ENCODE data around the gene DZIP1. TPM values are rescaled to one million over a fixed set of nuclear protein-coding genes. Genes with fewer than 3 reads are reported as not detected.

Gene DZIP1
- total RNA-seq, 1 experiment from 2014 or later, result 47.6 TPM

Other genes starting within 250 kb of the DZIP1 start
- gene CLDN10, start 92.0 kb downstream of the DZIP1 start, total RNA-seq (2014; rRNA removed; shearing (Covaris generic)), result 0.05 TPM in 1 of 2 replicates, not detected in the other
- gene DNAJC3, start 32.4 kb upstream of the DZIP1 start, total RNA-seq (2014; rRNA removed; shearing (Covaris generic)), result 22.5 and 24.1 TPM in 2 replicates